ENCODE data around the gene TMEM80.

Gene TMEM80

DNA sequence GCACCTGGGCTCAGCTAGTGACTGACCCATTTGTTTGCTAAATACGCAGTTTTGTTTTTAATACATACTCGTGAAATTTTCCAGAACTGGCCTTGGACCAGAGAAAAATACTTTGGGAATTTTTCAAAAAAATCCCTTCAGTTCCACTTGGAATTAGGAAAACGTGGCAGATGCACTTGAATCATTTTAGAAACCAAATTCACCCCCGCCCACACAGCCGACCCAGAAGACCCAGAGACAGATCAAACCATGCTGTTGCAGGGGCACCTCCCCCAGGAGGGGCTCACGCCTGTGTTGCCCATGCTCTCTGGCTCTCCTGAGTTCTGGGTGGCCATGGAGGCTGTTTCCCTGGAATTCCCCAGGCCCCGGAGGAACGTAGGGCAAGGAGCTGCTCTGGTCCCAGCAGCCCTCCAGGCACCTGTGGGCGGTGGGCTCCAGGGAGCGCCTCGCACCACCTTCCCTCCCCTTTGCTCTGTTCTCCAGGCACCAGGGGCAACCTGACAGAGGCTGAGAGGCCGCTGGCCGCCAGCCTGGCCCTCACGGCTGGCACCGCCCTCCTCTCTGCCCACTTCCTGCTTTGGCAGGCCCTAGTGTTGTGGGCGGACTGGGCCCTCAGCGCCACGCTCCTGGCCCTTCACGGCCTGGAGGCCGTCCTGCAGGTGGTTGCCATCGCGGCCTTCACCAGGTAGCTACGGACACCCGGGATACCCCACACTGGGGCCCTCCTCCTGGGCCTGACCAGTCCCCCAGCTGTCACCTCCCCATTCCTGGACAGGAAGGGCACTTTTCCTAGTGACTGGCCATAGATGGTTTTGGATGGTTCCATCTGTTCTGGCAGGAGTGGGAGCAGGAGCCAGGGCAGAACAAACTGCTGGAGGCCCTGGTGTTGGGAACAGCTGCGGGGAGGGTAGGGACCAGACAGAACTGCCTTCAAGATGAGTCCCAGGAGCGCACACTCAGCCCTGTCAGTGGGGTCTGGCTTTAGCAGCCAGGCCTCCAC is 7.1 kb downstream of the TMEM80 start:
- no peak for DNase-seq

DNA sequence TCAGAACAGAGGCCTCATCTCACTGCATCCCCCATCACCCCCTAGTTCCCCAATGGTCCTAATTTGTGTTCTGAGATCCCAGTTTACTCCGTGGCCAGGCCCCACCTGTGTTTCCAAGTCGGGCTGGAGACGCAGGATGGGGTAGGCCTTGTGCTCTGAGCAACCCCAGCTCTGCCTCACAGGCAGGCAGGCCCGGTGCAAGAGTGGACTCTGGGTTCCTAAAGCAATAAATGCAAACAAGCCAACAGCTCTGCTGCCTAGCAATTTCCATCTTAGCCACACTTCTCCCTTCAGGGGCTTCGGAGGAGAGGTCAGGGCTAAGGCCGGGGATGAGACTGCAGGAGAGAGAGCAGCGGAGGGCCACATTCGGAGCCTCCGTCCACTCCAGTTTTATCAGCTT is 7.9 kb downstream of the TMEM80 start:
- DNase-seq = no peak

DNA sequence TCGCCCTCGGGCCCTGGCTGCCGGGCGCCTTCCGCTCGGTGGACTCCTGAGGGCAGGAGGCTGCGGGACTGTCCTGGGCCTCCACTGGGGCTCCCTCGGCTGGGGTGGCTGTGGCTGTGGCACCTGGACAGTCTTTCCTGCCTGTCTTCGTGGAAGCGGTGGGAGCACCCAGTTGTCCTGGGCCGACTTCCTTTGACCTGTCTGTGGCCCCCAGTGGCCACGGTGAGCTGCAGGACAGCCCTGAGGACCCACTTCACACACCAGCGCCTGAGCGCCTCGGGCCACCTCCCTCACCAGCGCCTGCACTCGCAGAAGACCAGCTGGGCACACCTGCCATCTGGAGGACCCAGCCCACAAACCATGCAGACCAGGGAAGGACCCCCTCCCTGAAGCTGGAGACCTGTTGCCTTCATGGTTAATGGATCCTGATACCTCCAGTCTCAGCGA is 8.6 kb downstream of the TMEM80 start:
- no peak for DNase-seq

DNA sequence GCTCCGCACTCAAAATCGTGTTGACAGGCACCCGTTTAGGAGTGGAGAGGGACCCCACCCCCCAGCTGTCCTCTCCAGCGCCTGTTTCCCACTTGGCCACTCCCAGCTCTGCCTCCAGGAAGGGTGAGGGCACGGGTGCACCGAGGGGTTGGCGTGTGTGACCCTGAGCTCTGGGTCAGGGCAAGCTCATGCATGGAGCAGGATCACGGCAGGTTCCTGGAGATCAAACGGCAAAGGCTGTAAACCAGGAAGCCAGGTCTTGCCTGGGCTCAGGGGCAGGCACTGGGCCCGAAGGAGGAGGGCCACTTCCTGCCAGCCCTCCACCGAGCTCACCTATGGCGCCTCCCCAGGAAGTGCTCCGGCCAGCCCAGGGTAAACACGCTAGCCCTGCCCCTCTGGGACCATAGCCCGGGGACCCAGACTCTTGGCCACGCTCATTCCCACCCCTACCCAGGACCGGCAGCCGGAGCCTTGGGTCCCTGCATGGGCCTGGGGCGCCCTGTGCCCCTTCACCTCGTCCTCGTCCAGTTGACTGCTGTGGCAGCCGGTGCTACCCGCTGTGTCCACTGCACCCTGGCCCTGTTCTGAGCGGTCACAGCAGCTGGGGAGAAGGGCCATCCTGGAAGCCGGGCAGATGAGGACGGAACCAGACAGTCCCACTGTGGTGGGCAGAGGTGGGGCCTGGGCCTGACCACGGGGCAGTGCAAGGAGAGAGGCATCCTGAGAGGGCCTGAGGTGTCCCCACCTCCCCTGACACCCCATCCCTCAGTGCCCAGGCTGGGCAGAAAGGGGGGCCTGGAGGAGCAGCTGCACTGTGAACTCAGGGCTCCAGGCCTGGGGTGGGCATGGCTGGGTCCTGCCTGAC is 9.4 kb downstream of the TMEM80 start:
- no peak for DNase-seq

DNA sequence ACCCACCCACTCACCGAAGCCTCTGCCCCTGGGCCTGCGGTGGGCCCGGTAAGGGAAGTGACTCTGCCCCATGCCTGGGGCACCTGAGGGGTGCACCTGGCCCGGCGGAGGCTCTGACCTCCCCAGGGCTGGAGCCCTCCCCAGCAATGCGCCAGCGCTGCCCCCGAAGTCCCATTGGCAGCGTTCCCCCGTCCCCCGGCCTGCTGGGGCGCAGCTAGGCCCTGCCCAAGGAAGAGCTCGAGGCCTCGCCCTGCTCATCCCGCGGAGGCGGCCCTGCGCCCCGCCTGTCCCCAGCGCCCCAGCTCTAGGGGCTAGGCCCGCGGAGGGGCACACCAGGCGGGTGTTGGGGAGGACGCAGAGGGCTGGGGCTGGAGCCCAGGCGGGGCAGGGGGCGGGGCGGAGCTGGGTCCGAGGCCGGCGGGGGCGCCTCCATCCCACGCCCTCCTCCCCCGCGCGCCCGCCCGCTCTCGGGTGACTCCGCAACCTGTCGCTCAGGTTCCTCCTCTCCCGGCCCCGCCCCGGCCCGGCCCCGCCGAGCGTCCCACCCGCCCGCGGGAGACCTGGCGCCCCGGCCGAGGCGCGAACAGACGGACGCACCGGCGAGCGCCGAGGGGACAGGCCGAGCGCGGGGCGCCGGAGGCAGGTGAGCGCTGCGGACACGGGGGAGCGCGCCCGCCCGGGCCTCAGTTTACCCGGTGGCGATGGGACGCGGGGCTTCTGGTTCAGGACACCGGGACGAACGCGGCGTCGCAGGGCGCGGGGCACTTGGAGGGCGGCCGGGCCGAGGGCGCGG is 10.2 kb downstream of the TMEM80 start, which contains the start of gene EPS8L2:
Gene EPS8L2, plus strand, starts transcription at position 586 of the 793 bp plus-strand sequence. CDS start 3,177 bp downstream, outside the sequence.
- no peak for DNase-seq

DNA sequence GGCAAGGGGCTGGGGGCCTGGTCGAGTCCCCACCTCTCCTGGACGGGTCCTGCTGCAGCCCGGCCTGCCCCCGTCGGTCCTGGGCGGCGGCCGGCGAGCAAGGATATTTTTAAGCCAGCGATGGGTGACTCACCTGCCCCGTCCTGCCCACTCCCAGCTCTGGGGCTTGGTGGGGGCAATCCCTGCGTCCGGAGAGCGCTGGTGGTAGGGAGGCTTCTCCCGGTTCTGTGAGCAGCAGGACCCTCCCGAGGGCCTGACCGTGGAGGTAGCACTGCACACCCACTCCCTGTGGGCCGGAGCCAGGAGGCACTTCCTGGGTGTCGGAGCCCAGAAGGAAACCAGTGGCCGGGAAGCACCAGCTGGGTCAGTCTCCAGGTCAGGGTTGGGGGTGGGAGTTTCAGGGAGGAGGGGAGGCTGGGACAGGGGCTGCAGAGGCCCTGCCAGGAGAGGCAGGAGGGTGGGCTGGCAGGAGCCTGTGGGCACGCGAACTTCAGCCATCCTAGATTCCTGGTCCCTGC is 10.9 kb downstream of the TMEM80 start:
- no peak for DNase-seq

DNA sequence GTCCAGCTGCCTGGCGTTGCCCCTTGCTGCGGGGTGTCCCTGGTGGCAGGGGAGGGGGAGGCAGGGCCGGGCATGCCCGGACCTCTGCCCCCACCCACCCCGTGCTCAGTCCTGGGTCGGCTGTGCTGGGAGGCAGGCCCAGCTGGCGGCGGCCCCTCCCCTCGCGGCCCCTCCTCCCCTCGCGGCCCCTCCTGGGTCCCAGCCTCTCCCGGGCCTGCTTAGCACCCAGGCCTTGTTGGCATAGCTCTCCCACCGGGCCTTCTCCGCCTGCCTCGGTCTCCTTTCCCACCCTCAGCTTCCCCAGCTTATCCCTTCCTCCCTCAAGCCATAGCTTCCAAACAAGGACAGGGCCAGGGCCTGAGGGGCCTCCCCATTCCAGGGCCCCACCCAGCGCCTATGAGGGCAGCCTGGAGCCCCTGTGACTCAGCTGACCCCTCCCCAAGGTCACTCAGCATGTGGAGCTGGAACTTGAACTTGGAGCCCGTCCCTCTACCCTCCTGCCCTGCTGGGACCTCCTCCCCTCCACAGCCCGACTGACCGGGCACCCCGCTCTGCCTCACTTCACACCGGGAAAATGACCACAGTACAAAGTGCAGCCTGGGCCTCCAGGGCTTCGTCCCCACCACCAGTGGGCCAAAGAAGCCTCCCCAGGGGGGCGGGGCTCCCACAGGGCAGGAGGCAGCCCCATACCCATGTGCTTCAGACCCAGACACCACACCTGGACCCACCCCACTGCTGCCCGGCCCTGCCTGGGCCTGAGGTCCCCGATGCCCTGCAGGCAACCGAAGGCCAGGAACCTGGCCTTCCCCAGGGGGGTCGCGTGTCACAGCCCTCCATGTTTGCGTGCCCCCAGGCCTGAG is 11.6 kb downstream of the TMEM80 start:
- no peak for DNase-seq

GRCh38 chr11:707817-708420 is 12.3 kb downstream of the TMEM80 start:
- no peak for DNase-seq

- no peak for DNase-seq
These were observed 12.9 kb downstream of the TMEM80 start for GRCh38 chr11:708511-708910.

DNA sequence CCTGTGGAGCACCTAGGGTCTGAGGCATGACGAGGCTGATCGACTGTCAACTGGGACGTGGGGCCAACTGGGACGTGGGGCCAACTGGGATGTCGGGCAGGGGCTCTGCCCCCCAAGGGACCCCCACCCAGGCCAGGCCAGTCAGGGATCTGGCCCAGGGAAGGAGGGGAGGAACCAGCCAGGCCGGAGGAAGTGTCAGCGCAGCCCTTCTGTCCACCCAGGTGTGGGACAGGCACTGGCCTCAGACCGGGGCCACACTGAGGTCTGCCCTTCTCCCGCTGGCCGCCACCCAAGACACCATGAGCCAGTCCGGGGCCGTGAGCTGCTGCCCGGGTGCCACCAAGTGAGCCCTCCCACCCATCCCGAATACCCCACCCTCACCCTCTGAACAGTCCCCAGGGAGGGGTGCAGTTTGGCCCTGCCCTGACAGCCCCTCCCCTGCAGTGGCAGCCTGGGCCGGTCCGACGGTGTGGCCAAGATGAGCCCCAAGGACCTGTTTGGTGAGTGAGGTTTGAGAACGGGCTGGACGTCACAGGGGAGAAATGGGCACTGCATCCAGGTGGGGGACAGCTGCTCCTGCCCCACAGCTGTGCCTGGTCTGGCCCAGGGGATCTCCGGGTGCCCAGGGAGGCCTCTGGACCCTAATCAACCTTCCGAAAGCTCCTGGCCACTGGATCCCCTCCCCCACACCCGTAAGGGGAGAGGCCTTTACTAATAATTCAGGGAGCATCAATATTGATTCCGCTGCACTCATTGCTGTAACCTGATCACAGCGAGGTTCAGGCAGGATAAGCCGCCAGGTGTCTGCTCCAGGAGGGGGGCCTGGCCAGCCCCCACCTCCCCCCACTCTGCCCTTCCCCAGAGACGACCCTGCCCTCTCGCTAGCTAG is 13.7 kb downstream of the TMEM80 start:
- DNase-seq = no peak

GRCh38 chr11:714436-714835 is 18.8 kb downstream of the TMEM80 start:
- DNase-seq = no peak

DNA sequence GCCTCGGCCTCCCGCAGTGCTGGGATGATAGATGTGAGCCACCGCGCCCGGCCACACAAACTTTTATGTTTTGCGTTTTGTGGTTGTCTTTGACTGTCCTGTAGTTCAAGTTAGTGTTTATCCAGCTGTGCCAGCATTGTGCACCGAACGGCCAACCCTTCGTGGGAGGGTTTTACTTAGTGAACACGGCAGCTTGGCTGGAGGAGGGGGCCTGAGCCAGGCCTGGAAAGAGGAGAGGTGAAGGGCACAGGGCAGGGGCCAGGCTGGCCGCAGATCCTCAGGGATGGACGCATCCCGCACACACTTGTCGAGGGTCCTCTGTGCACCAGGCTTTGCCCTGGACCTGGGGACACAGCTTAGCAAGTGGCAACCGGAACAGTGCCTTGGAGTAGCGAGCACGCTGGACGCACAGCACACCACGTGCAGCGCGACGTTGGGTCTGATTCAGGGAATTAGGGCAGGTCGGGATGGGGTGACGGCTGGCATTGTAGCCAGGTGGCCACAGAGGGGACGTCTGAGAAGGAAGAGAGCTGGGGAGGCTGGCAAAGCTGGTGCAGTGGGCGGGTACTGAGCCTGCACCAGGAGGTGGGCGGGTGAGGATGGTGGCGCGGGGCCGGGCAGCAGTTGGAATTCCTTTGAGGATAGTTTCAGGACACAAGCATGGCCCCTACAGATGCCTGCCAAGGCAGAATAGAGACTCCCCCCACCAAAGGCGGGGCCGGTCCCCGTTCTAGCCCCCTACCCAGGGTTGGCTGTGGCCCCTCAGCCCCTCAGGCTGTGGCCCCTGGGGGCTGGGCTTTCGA is 23.8 kb downstream of the TMEM80 start:
- no peak for DNase-seq

DNA sequence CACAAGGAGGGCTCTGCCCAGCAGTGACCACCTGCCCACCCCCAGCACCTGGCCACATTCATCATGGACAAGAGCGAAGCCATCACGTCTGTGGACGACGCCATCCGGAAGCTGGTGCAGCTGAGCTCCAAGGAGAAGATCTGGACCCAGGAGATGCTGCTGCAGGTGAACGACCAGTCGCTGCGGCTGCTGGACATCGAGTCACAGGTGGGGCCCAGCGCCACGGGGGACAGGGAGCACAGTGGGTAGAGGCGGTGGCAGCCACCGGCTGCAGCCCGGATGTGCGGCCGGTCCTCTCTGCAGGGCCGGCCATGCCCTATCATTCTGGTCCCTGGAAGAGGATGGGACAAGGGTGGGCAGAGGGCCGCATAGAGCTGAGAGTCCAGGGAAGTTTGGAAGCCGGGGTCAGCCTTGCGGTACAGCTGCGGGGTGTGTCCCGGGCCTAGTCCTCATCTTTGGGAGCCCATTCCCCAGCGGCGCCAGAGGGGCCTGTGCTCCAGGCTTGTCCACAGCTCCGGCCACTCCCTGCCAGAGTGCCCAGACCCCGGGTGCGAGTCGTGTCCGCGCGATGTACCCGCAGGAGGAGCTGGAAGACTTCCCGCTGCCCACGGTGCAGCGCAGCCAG is 24.5 kb downstream of the TMEM80 start:
- DNase-seq = no peak

DNA sequence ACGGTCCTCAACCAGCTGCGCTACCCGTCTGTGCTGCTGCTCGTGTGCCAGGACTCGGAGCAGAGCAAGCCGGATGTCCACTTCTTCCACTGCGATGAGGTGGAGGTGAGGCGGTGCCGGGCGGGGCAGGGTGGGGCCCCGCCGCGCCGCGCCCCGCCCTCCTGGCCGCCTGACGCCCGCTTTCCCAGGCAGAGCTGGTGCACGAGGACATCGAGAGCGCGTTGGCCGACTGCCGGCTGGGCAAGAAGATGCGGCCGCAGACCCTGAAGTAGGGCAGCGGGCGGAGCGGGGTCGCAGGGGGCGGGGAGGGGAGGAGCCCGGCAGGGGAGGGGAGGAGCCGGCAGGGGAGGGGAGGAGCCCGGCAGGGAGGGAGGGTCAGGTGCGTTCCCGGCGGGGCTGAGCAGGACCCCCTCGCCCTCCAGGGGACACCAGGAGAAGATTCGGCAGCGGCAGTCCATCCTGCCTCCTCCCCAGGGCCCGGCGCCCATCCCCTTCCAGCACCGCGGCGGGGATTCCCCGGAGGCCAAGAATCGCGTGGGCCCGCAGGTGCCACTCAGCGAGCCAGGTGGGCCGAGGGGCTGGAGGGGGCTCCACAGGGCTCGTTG is 25.1 kb downstream of the TMEM80 start:
- DNase-seq = no peak

- no peak for DNase-seq
These were observed 25.7 kb downstream of the TMEM80 start for GRCh38 chr11:721247-721740.

DNA sequence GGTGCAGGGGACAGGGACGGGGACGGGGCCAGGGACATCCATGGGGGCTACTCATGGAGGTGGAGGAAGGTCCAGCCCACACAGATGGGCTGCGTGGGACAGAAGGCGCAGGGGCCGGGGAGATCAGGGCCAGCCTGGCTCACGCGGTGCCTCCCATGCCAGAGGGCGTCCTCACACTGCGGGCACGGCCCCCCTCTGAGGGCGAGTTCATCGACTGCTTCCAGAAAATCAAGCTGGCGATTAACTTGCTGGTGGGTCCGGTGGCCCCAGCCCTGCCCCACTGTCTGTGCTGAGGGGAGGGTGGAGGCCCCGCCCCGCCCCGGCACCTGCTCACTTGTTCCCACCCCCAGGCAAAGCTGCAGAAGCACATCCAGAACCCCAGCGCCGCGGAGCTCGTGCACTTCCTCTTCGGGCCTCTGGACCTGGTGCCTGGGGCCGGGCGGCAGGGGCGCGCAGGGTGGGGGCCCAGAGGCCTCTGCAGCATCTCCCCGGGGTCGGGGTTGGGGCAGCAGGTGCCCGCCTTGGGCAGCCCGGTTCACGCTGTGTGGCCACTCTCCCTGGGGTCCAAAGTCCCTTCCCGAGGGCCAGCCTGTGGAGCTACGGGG is 26.2 kb downstream of the TMEM80 start:
- DNase-seq = no peak

GRCh38 chr11:722346-722811 is 26.8 kb downstream of the TMEM80 start:
- DNase-seq = no peak
